ENCODE results near the gene TTF2.

DNA sequence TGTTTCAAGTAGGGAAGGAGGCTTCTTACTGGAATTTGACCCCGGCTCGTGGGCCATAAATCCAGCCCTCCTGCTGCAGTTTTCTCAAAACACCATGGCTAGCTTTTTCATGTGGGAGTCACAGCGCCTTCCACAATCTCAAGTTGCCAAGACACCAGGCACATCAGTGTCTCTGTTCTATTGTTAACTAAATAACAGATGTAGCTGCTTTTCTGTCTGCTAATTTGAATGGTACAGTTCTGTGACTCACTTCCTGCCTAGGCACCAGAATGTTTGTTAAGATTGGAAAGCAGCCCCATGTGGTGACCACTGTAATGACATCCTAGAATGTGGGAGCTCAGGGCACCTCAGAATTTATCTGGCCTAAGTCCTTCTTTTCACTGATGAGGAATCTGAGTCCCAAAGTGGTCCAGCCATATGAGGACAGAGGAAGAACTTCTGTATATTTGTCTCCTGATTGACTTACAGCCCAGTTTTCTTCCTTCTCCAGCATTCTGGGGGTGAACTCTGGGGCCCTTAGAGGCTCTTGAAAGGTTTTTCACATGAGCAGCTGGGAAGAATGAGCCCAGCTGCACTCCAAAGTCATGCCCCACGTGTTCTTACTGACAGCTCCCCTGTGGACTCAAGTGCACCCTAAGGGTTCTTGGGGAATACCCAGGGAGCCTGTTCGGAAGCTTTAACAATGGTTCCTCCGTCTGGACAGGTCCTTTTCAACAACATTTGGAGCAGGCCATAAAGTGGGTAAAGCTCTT is 33.9 kb downstream of the TTF2 start:
- TF ChIP-seq, protein P1, sequence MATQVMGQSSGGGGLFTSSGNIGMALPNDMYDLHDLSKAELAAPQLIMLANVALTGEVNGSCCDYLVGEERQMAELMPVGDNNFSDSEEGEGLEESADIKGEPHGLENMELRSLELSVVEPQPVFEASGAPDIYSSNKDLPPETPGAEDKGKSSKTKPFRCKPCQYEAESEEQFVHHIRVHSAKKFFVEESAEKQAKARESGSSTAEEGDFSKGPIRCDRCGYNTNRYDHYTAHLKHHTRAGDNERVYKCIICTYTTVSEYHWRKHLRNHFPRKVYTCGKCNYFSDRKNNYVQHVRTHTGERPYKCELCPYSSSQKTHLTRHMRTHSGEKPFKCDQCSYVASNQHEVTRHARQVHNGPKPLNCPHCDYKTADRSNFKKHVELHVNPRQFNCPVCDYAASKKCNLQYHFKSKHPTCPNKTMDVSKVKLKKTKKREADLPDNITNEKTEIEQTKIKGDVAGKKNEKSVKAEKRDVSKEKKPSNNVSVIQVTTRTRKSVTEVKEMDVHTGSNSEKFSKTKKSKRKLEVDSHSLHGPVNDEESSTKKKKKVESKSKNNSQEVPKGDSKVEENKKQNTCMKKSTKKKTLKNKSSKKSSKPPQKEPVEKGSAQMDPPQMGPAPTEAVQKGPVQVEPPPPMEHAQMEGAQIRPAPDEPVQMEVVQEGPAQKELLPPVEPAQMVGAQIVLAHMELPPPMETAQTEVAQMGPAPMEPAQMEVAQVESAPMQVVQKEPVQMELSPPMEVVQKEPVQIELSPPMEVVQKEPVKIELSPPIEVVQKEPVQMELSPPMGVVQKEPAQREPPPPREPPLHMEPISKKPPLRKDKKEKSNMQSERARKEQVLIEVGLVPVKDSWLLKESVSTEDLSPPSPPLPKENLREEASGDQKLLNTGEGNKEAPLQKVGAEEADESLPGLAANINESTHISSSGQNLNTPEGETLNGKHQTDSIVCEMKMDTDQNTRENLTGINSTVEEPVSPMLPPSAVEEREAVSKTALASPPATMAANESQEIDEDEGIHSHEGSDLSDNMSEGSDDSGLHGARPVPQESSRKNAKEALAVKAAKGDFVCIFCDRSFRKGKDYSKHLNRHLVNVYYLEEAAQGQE (IDR thresholded peaks at IDR 0.05; ENCODE audit: borderline replicate concordance) = no peak
- TF ChIP-seq, protein P2, sequence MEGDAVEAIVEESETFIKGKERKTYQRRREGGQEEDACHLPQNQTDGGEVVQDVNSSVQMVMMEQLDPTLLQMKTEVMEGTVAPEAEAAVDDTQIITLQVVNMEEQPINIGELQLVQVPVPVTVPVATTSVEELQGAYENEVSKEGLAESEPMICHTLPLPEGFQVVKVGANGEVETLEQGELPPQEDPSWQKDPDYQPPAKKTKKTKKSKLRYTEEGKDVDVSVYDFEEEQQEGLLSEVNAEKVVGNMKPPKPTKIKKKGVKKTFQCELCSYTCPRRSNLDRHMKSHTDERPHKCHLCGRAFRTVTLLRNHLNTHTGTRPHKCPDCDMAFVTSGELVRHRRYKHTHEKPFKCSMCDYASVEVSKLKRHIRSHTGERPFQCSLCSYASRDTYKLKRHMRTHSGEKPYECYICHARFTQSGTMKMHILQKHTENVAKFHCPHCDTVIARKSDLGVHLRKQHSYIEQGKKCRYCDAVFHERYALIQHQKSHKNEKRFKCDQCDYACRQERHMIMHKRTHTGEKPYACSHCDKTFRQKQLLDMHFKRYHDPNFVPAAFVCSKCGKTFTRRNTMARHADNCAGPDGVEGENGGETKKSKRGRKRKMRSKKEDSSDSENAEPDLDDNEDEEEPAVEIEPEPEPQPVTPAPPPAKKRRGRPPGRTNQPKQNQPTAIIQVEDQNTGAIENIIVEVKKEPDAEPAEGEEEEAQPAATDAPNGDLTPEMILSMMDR (IDR thresholded peaks at IDR 0.05; ENCODE audit: poor library complexity, severe bottlenecking) = no peak

Measured in neural cell (in vitro differentiated cells).